ENCODE data around the gene CDKAL1.

DNA sequence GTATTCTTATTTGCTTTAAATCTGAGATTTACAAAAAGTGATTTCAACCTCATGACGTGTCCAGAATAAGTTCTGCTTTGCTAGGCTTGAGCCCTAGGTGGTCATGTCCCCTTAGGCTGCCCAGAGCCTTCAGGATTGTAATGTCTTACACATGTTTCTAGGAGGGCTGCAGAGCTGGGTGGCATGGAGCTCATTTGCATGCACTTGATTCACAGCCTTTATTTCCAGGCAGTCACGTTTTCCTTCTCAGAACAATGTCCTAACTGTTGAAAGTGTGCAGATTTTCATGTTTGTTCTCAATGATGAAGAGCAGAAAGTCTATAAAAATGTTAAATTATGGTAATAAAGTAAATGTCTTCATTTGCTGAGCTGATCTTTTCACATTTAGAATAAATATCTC is 610.7 kb downstream of the CDKAL1 start:
- TF ChIP-seq CREB1 (IDR thresholded peaks at IDR 0.05; ENCODE audit: low read depth) (no peak), EP300 (IDR thresholded peaks at IDR 0.05; ENCODE audit: borderline replicate concordance) (no peak), TAF1 (IDR thresholded peaks at IDR 0.05; ENCODE audit: low read depth) (no peak), ZBTB7A (IDR thresholded peaks at IDR 0.05; ENCODE audit: low read depth) (no peak), CEBPB (IDR thresholded peaks at IDR 0.05) (no peak), NFIC (IDR thresholded peaks at IDR 0.05) (no peak), MAX (IDR thresholded peaks at IDR 0.05) (no peak)
